Measurements from ENCODE around the gene PCYT1A.
A peak's percentile ranks its signal among the peaks of the same experiment; 100 is the strongest.
"Not testable (repeated sequence)": the region's sequence is repeated elsewhere in the genome, so short reads cannot be mapped to it uniquely, and the experiment has no call there.

Gene PCYT1A

GRCh38 chr3:196287440-196288140, at the start of gene PCYT1A:
Gene PCYT1A (minus strand): TSS chr3:196287726. CDS start chr3:196270531, 17,195 bp downstream.
- DNase-seq (ENCODE audit: low read depth in 2 of 2), result peak; percentile 51 to 65

GRCh38 chr3:196336319-196337145, 49.0 kb upstream of the PCYT1A start:
- no peak for DNase-seq (ENCODE audit: low read depth in 2 of 2)

- DNase-seq (ENCODE audit: low read depth in 2 of 2), result no peak
Observed at GRCh38 chr3:196335503-196335948, 48.0 kb upstream of the PCYT1A start.

- DNase-seq (ENCODE audit: low read depth in 2 of 2), result no peak
Observed at GRCh38 chr3:196334982-196335381, 47.5 kb upstream of the PCYT1A start.

- no peak for DNase-seq (ENCODE audit: low read depth in 2 of 2)
Observed at GRCh38 chr3:196332168-196332567, 44.6 kb upstream of the PCYT1A start.

- DNase-seq (ENCODE audit: low read depth in 2 of 2), result no peak
Observed at GRCh38 chr3:196327405-196327804, 39.9 kb upstream of the PCYT1A start.

- DNase-seq (ENCODE audit: low read depth in 2 of 2), result no peak
Observed at GRCh38 chr3:196326936-196327335, 39.4 kb upstream of the PCYT1A start.

- DNase-seq (ENCODE audit: low read depth in 2 of 2), result no peak
Observed at GRCh38 chr3:196323691-196324090, 36.2 kb upstream of the PCYT1A start.

- DNase-seq (ENCODE audit: low read depth in 2 of 2), result no peak
Observed at GRCh38 chr3:196323016-196323415, 35.5 kb upstream of the PCYT1A start.

GRCh38 chr3:196321162-196321561, 33.6 kb upstream of the PCYT1A start:
- no peak for DNase-seq (ENCODE audit: low read depth in 2 of 2)

- DNase-seq (ENCODE audit: low read depth in 2 of 2), result no peak
Observed at GRCh38 chr3:196320137-196320536, 32.6 kb upstream of the PCYT1A start.

GRCh38 chr3:196317687-196318467, 30.4 kb upstream of the PCYT1A start, which contains the start of gene DYNLT2B:
Gene DYNLT2B (minus strand): TSS chr3:196318240. CDS start chr3:196318152, 88 bp downstream.
- DNase-seq (ENCODE audit: low read depth in 2 of 2), result peak; percentile 58 to 84

GRCh38 chr3:196316799-196317686, 29.5 kb upstream of the PCYT1A start:
- not testable (repeated sequence) for DNase-seq (ENCODE audit: low read depth in 2 of 2)

GRCh38 chr3:196315821-196316220, 28.3 kb upstream of the PCYT1A start:
- DNase-seq (ENCODE audit: low read depth in 2 of 2), result no peak

GRCh38 chr3:196314597-196314996, 27.1 kb upstream of the PCYT1A start:
- DNase-seq (ENCODE audit: low read depth in 2 of 2), result no peak

- not testable (repeated sequence) for DNase-seq (ENCODE audit: low read depth in 2 of 2)
Observed at GRCh38 chr3:196314086-196314485, 26.6 kb upstream of the PCYT1A start.

- DNase-seq (ENCODE audit: low read depth in 2 of 2), result not testable (repeated sequence)
Observed at GRCh38 chr3:196302960-196303359, 15.4 kb upstream of the PCYT1A start.

- not testable (repeated sequence) for DNase-seq (ENCODE audit: low read depth in 2 of 2)
Observed at GRCh38 chr3:196302551-196302950, 15.0 kb upstream of the PCYT1A start.

GRCh38 chr3:196298521-196298920, 11.0 kb upstream of the PCYT1A start:
- no peak for DNase-seq (ENCODE audit: low read depth in 2 of 2)

- DNase-seq (ENCODE audit: low read depth in 2 of 2), result no peak
Observed at GRCh38 chr3:196292286-196292923, 4.9 kb upstream of the PCYT1A start.

- DNase-seq (ENCODE audit: low read depth in 2 of 2), result no peak
Observed at GRCh38 chr3:196288141-196288460, 575 bp upstream of the PCYT1A start.

Data from stimulated activated CD8-positive, alpha-beta memory T cell treated with anti-CD3 and anti-CD28 coated beads, Interleukin-7, amount 100 ng/mL, for 4 hours (primary cell).